Measurements from ENCODE around the gene SOX12.

The SOX12 gene

GRCh38 chr20:301886-302848 lies 23.2 kb upstream of the SOX12 start:
- no peak for DNase-seq (ENCODE audit: low spot score)

- DNase-seq (ENCODE audit: low spot score): no peak
Observed at GRCh38 chr20:305745-306144, 19.6 kb upstream of the SOX12 start.

GRCh38 chr20:308427-309038 lies 16.8 kb upstream of the SOX12 start:
- DNase-seq (ENCODE audit: low spot score): no peak

GRCh38 chr20:309306-309840 lies 16.0 kb upstream of the SOX12 start:
- no peak for DNase-seq (ENCODE audit: low spot score)

- peak; percentile 98 for DNase-seq (ENCODE audit: low spot score)
Observed at GRCh38 chr20:309841-310644, 15.3 kb upstream of the SOX12 start.

- DNase-seq (ENCODE audit: low spot score): no peak
Observed at GRCh38 chr20:310645-311044, 14.7 kb upstream of the SOX12 start.

- DNase-seq (ENCODE audit: low spot score): no peak
Observed at GRCh38 chr20:311609-312008, 13.7 kb upstream of the SOX12 start.

- DNase-seq (ENCODE audit: low spot score): no peak
Observed at GRCh38 chr20:312067-312466, 13.3 kb upstream of the SOX12 start.

GRCh38 chr20:312866-313265 lies 12.5 kb upstream of the SOX12 start:
- no peak for DNase-seq (ENCODE audit: low spot score)

- no peak for DNase-seq (ENCODE audit: low spot score)
Observed at GRCh38 chr20:313402-313801, 11.9 kb upstream of the SOX12 start.

GRCh38 chr20:313948-314347 lies 11.4 kb upstream of the SOX12 start:
- no peak for DNase-seq (ENCODE audit: low spot score)

GRCh38 chr20:316316-317068 lies 8.9 kb upstream of the SOX12 start:
- no peak for DNase-seq (ENCODE audit: low spot score)

- DNase-seq (ENCODE audit: low spot score): peak; percentile 76
Observed at GRCh38 chr20:324177-325044, 941 bp upstream of the SOX12 start.

- peak; percentile 46 for DNase-seq (ENCODE audit: low spot score)
Observed at GRCh38 chr20:325889-326644, 715 bp downstream of the SOX12 start.

GRCh38 chr20:326645-327185 lies 1.4 kb downstream of the SOX12 start:
- DNase-seq (ENCODE audit: low spot score): no peak

- DNase-seq (ENCODE audit: low spot score): peak; percentile 88
Observed at GRCh38 chr20:327186-328026, 2.1 kb downstream of the SOX12 start.

- DNase-seq (ENCODE audit: low spot score): no peak
Observed at GRCh38 chr20:328027-328974, 2.9 kb downstream of the SOX12 start.

Data from iPS-NIHi11 (cell line).